ENCODE data around the gene PBRM1. TPM values are rescaled to one million over a fixed set of nuclear protein-coding genes. Genes with fewer than 3 reads are reported as not detected.

The PBRM1 gene
- total RNA-seq, 1 donor from 2014 or later, result 107 TPM

DNA sequence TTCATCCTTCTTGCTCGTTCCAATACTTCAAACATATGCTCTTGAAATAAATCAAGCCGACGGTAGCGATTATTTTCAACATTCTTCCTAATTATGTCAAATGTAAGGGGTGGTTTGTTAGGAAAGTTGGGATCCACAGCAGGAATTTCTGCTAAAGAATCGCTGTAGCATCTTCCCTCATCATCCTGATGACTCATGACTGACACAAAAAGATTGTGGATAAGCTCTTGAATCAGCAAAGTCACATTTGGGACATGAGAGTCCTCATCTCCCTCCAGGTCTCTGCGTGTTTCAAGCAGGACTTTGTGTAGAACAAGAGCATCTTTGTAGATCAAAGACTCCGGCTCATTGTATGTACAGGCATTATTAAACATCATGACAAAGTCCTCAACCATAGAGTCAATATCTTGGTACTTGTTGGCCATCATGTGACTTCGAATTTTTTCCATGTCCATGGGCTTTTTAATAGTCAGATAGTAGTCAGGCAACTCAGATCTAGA lies 76.3 kb downstream of the PBRM1 start:
- H3K27ac Mint-ChIP-seq (ENCODE audit: unreplicated experiment), result no peak overlapping the region
- no peaks in the 10 kb centered on the region for H3K27me3 Mint-ChIP-seq (ENCODE audit: low read depth)
- no peaks in the 10 kb centered on the region for H3K9me3 Mint-ChIP-seq
- H3K4me1 Mint-ChIP-seq, result no peaks in the 10 kb centered on the region
- DNase-seq (ENCODE audit: low read depth, low spot score), result no peak
- H3K36me3 Mint-ChIP-seq (ENCODE audit: low read depth), result peaks cover 30% of the 10 kb centered on the region
- TF ChIP-seq, protein P1, sequence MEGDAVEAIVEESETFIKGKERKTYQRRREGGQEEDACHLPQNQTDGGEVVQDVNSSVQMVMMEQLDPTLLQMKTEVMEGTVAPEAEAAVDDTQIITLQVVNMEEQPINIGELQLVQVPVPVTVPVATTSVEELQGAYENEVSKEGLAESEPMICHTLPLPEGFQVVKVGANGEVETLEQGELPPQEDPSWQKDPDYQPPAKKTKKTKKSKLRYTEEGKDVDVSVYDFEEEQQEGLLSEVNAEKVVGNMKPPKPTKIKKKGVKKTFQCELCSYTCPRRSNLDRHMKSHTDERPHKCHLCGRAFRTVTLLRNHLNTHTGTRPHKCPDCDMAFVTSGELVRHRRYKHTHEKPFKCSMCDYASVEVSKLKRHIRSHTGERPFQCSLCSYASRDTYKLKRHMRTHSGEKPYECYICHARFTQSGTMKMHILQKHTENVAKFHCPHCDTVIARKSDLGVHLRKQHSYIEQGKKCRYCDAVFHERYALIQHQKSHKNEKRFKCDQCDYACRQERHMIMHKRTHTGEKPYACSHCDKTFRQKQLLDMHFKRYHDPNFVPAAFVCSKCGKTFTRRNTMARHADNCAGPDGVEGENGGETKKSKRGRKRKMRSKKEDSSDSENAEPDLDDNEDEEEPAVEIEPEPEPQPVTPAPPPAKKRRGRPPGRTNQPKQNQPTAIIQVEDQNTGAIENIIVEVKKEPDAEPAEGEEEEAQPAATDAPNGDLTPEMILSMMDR (conservative IDR thresholded peaks at IDR 0.05), result no peak
- H3K4me3 Mint-ChIP-seq, result no peak overlapping the region

- TF ChIP-seq, protein P1 (conservative IDR thresholded peaks at IDR 0.05), result no peak
- Mint-ChIP-seq H3K9me3 (no peaks in the 10 kb centered on the region), H3K4me3 (no peak overlapping the region), H3K4me1 (no peaks in the 10 kb centered on the region), H3K36me3 (ENCODE audit: low read depth) (peaks cover 38% of the 10 kb centered on the region), H3K27ac (ENCODE audit: unreplicated experiment) (no peak overlapping the region), H3K27me3 (ENCODE audit: low read depth) (no peaks in the 10 kb centered on the region)
- no peak for DNase-seq (ENCODE audit: low read depth, low spot score)
Observed at GRCh38 chr3:52608337-52608736, 77.4 kb downstream of the PBRM1 start.

DNA sequence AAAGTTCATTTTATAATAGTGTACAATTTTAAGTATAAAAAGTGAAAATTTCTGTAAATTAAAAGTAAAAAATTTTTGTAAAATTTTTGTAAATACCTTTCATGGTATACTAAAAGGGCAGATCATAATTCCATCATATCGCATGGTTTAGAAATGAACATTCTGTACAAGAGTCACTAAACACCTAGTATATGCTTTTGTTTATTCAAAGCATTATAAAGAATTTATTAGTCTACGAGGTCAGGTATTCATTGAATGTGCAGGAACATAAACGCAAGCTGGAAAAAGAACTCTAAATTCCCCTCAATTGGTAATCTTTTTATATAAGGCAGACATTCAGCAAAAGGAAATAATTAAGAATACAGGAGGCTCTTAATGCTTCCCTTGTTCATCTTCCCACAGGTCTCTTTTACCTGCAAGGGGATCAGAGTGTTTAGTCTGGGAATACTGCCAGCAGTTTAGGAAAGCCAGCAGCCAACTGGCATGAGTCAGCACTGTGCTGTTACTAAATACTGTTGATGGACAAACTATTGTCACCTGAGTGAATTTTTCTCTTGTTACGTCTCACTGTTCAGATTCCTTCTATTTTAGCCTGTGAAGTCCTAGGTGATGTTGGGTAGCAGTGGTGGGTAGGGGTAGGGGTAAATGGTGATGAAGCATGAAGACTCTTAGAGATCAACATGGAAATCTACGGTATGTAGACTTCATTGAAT lies 79.2 kb downstream of the PBRM1 start:
- DNase-seq (ENCODE audit: low read depth, low spot score), result no peak
- peak overlapping the region; percentile 68 for H3K27ac Mint-ChIP-seq (ENCODE audit: unreplicated experiment)
- TF ChIP-seq, protein P1 (conservative IDR thresholded peaks at IDR 0.05), result no peak
- H3K36me3 Mint-ChIP-seq (ENCODE audit: low read depth), result peaks cover 50% of the 10 kb centered on the region
- no peaks in the 10 kb centered on the region for H3K4me1 Mint-ChIP-seq
- peaks cover 2% of the 10 kb centered on the region for H3K9me3 Mint-ChIP-seq
- H3K4me3 Mint-ChIP-seq, result no peak overlapping the region
- no peaks in the 10 kb centered on the region for H3K27me3 Mint-ChIP-seq (ENCODE audit: low read depth)

GRCh38 chr3:52600258-52600657 lies 85.5 kb downstream of the PBRM1 start:
- no peaks in the 10 kb centered on the region for H3K27me3 Mint-ChIP-seq (ENCODE audit: low read depth)
- no peak for DNase-seq (ENCODE audit: low read depth, low spot score)
- H3K4me3 Mint-ChIP-seq, result no peak overlapping the region
- H3K4me1 Mint-ChIP-seq, result no peaks in the 10 kb centered on the region
- H3K27ac Mint-ChIP-seq (ENCODE audit: unreplicated experiment), result no peak overlapping the region
- H3K36me3 Mint-ChIP-seq (ENCODE audit: low read depth), result peaks cover 72% of the 10 kb centered on the region
- H3K9me3 Mint-ChIP-seq, result peaks cover 8% of the 10 kb centered on the region
- TF ChIP-seq, protein P1 (conservative IDR thresholded peaks at IDR 0.05), result no peak

- TF ChIP-seq, protein P1 (conservative IDR thresholded peaks at IDR 0.05), result no peak
- peak overlapping the region; percentile 24 for H3K27ac Mint-ChIP-seq (ENCODE audit: unreplicated experiment)
- no peaks in the 10 kb centered on the region for H3K4me1 Mint-ChIP-seq
- peaks cover 5% of the 10 kb centered on the region for H3K9me3 Mint-ChIP-seq
- DNase-seq (ENCODE audit: low read depth, low spot score), result no peak
- H3K27me3 Mint-ChIP-seq (ENCODE audit: low read depth), result no peaks in the 10 kb centered on the region
- peaks cover 70% of the 10 kb centered on the region for H3K36me3 Mint-ChIP-seq (ENCODE audit: low read depth)
- H3K4me3 Mint-ChIP-seq, result no peak overlapping the region
Observed at GRCh38 chr3:52596658-52597265, 89.0 kb downstream of the PBRM1 start.
